Stimulated activated CD4-positive, alpha-beta T cell treated with anti-CD3 and anti-CD28 coated beads, Interleukin-1b, Interleukin-23, amount 100 ng/mL, for 1 hour (primary cell): ENCODE measurements around the gene GAMT.
"Not testable (repeated sequence)": the region's sequence is repeated elsewhere in the genome, so short reads cannot be mapped to it uniquely, and the experiment has no call there.

Source experiments
- DNase-seq, 2 donors: peaks; one replicate each; pipeline ENCODE4 v3.0.0-alpha.2; 2020; ENCODE audit warnings: low read depth in 2 of 2

The GAMT gene

DNA sequence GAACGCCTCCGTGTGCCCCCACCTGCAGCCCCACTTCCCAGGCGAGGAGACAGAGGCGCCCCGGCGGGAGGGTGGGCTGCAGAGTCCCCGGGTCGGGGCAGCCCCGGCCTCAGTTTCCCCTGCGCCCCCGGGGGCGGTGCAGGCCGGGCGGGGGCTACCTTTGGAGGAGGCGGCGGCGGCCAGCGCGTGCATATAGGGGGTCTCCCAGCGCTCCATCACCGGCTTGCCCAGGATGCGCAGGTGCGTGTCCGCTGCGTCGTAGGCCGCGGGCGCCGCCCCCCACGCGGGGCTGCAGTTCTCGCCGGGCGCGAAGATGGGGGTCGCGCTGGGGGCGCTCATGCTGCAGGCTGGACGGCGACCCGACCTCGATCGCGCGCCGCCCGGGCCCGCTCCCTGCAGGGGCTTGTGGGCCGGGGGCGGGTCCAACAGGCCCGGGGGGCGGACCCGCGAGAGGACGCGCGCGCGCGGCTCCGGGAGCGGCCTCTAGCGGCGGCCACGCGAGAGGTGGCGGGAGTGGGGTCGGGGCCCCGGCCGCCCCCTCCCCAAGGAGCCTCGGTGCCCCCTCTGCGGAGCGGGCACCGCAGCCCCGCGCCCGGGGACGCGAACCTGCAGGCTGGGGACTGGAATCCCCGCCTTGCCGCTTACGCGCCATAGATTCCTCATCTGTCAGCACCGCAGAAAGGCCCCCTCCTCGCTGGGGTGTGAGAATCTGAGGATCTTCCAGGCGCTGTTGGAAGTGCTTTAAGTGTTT, at the start of gene GAMT:
Gene GAMT (minus strand): TSS at position 405 of the 751 bp plus-strand sequence. CDS start 66 bp downstream, at position 339.
- DNase-seq = peak in 1 of 2 donors; percentile 33

DNA sequence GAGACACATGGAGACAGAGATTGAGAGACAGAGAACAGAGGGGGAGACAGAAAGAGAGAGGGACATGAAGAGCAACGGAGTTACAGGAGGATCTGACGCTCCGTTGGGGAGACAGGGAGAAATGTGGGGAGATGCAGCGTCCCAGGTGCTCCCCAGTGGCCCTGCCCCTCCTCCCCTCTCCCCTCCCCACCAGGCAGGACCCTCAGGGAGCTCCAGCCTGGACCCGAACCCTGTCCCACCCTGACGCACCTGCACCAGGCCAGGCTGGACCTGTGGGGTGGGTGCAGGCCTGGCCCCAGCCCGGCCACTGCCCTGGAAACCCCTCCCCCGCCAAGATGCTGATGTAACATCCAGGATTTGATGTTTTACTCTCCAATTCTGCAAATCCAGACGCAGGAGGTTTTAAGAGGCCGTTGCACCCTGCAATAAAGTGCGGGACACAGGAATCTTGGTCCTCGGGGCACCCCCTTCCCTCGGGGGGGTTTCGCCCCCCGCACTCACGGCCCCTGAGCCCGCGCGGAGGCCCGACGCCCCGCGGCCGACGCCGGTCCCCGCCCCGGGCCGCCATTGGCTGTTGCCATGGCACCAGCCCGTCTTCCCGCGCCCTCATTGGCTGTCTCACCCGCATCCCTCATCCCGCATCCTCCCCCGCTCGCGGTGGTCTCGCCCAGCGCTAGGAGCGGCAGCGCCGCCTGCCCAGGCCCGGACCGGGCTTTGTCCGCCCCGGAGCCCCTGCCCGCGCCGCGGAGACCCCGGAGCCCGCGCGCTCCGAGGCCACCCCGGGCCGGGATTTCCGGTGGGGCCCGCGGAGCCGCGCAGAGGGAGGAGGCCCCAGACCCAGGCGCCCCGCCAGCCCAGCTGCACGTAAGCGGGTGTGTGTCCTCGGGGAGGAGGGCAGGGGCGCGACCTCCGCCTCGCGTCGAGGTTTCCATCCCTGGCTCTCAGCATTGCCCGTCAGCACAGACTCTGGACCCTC, 48.4 kb upstream of the GAMT start, which contains the start of gene APC2:
Gene APC2 (plus strand): TSS at position 655 of the 976 bp plus-strand sequence. CDS start 2,881 bp downstream, outside the sequence.
- no peak for DNase-seq

DNA sequence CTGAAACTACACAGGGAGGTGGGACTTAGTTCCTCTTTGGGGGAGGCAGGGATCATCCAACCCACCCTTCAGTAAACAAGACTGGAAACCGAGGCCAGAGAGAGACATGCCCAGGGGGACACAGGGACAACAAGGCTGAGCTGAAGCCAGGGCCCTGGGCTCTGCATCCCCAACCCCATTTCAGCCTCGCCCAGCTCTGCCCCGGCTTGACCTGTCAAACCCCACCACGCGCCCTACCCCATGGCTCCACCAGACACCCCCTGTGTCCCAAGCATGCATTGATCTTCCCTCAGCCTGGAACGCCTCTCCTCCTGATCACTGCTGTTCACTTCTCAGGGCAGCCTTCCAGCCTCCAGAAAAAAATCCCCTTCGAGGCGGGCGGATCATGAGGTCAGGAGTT, 46.6 kb upstream of the GAMT start:
- DNase-seq = no peak

DNA sequence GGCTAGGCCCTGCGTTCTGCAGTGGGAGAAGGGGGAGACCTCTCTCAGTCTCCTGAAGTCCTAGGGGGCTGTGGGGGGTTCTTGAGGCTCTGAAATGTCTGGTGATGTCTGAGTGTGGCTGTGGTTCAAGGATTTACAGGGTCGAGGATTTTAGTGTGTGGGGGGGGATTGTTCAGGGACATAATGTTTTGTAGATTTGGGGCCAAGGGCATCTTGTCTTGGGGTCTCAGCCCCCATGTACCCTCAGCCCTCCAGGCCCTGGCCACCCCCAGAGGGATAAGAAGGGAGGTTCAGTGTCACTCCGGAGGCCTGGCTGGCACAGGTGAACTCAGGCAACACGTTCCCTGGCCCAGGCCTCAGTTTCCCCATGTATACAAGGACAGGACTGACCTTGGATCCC, 46.2 kb upstream of the GAMT start:
- DNase-seq = no peak

- no peak for DNase-seq
These were observed 45.6 kb upstream of the GAMT start for GRCh38 chr19:1446713-1447481.

DNA sequence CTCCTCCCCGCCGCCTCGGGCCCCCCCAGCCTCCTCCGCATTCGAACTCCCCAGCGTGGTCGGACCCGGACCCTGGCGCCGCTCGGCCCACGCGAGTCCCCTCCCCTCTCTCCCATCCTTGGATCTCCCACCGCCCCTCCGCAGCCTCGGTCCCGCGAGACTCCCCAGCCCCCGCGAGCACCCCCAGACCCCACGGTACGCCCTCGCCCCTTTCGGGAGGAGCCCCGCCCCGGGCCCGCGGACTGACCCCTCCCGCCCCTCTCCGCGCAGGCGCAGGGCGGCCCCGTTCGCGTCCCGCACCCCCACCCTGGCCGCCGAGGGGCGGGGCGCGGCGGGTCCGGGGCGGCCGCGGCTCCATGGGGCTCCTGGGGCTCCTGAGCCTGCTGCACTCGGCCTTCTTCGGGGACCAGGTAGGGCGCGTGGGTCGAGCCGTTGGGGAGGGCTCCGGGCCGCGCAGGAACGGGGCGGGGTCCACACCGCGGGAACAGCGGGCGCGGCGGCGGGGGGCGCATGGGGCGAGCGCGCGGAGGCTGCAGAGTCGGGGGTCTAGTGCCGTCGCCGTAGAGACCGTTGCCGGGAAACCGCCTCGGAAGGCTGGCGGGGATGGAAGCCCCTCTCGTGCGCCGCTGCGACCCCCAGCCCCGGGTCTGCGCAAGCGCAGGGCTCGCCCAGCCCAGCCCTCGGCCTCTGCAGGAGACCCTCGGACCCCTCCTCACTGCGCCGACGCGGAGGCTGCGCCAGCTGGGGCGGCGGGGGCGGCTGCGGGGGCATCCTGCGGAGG, 44.8 kb upstream of the GAMT start:
- no peak for DNase-seq

- DNase-seq = peak; percentile 47 to 62
These were observed 44.0 kb upstream of the GAMT start for GRCh38 chr19:1445185-1445931.

- no peak for DNase-seq
These were observed 40.5 kb upstream of the GAMT start for GRCh38 chr19:1441677-1442438.

DNA sequence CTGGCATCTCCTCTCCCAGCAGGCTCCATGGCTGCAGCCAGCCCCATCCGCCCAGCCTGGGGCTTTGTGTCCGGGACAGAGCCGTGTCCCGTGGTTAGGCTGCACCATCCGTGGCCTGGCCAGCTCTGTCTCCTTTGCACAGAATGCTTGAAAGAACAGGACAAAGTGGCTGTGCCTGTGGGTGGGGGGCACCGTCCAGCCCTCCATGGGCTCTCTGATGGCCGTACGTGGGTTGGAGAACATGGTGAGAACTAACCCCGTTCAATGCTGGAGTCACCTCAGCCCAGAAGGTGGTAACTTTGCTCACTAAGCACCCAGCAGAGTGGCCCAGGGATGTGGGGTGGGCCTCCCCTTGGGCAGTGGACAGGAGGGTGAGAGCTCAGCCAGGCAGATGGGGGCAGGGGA, 39.7 kb upstream of the GAMT start:
- DNase-seq = no peak

DNA sequence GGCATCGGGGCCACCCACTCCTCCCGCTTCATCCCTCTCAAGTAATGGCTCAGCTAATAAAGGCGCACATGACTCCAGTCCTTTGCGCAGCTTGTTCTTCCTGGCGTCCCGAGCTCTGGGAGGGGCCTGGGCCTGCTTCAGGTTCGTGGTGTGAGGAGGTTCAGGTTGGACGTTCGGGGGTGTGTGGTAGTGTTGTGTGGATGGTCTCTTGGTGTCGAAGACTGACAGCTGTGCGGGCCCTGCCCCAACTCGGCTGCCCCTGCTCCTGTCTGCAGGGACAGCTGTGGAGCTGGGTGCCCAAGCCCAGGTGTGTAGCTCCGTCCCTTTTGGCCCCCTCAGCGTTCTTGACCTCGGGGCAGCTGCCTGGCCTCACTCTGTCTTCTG, 39.1 kb upstream of the GAMT start:
- no peak for DNase-seq

- not testable (repeated sequence) for DNase-seq
These were observed 38.4 kb upstream of the GAMT start for GRCh38 chr19:1439525-1440417.

- no peak for DNase-seq
These were observed 37.6 kb upstream of the GAMT start for GRCh38 chr19:1438933-1439354.

DNA sequence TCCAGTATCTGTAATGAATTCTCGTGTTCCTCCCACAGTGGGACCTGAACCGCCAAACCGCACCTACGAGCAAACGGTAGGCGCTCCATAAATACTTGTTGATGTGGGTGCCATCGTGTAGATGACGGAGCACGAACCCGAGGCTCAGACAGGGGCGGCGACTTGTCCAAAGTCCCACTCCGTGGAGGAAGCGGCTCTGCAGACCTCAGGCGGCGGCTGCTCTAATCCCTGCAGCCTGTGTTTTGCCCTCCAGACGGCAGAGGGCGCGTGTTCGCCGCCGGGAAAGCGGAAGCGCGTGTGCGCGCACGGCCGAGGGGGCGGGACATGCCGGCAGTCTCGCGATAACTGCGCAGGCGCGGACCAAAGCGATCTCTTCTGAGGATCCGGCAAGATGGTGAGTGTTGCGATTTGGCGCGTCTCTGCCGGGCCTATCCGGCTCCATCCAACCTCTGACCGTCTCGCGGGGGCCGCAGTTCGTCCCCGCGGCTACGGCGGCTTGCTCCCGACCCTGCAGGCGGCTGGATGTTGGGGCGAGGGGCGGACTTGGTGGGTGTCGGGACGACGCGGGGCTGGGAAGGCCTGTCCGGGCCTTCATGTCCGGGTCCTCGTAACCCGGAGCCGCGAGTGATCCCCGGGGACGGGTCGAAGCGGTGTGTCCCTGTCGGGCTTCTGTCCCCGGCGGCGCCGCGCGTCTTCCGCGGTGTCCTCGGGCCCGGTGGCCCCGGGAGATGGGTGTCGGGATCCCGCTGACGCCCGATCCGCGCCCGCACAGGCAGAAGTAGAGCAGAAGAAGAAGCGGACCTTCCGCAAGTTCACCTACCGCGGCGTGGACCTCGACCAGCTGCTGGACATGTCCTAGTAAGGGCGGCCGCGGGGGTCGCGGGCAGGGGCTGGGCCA, 36.9 kb upstream of the GAMT start, which contains the start of gene RPS15:
Gene RPS15 (plus strand): TSS at position 362 of the 898 bp plus-strand sequence. CDS start 30 bp downstream, at position 392.
- peak; percentile 91 to 92 for DNase-seq

DNA sequence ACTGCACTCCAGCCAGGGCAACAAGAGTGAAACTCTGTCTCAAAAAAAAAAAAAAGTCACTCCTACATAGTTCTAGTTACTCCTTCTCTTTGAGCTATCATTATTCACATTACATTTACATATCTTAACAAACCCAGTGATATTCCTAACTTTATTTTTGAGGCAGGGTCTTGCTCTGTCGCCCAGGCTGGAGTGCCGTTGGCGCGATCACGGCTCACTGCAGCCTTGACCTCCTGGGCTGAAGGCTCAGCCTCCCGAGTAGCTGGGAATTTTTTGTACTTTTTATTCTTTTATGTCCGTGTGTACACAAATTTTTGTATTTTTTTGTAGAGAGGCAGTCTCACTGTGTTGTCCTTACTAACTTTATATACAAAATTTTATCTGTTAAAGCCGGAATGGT, 36.3 kb upstream of the GAMT start:
- no peak for DNase-seq

DNA sequence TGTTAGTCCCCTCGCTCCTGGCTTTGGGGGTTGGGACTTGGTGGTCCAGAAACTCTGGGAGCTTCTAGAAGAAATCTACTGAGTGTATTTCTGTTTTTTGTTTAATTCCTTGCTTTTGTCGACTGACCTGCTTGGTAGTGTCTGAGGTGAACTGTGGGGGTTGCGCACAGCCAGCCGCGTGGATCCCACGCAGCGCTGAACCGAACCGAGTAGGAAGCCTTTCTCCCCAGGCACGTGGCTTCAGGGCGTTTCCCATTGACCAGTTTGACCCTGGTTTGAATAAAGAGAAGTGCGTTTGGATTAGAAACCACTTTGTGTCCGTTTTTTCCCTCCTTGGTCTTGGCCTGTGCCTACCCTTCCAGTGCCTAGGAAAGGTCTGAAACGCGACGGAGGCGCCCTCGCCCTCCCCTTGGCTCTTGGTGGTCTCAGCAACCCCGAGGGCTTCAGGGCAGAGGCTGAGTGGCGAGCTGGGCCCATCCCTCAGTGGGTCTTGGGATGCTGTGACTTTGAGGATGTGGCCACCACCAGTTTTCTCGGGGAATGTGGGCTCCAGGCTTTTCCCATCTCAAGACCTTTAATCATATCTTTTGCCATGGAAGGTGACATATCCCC, 34.1 kb upstream of the GAMT start:
- no peak for DNase-seq

DNA sequence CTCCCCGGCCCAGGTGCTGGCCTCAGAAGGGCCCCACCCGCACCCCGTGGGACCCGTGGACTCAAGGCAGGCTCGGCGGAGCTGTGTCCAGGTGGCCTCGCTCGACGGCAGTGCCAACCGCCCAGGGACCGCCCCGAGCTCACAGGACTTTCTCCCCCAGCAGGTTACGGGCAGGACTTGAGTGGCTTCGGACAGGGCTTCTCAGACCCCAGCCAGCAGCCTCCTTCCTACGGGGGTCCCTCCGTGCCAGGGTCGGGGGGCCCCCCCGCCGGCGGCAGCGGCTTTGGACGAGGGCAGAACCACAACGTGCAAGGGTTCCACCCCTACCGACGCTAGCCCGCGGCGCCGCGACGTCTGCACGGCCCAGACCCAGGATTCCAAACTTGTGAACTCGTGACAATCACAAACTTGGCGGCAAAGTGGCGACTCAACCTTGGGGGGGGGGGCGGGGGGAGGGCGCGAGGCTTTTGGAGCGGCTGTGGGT, 33.3 kb upstream of the GAMT start:
- DNase-seq = no peak

- DNase-seq = no peak
These were observed 32.7 kb upstream of the GAMT start for GRCh38 chr19:1434040-1434366.
